HepG2 (cell line): ENCODE results near the gene CCDC117. TPM values are rescaled to one million over a fixed set of nuclear protein-coding genes. Genes with fewer than 3 reads are reported as not detected.

Experiments used
- ASH2L ChIP-seq: fragments of 300-600, 200-600 bp; sonication (generic); IDR thresholded peaks from 2 replicates; pipeline ENCODE4 v1.7.0; 2017; ENCODE audit warnings: low read depth, mild to moderate bottlenecking, moderate library complexity, mixed read lengths, low read length; ENCODE audit not compliant: insufficient read length
- ATM ChIP-seq: fragments of 450-650 bp; IDR thresholded peaks from 2 replicates; pipeline ENCODE4 v1.7.1; 2017; ENCODE audit warnings: mild to moderate bottlenecking, borderline replicate concordance
- ELF4 ChIP-seq: sonication (generic); formaldehyde crosslinking; IDR thresholded peaks from 2 replicates; pipeline ENCODE4 v1.5.0; 2020; ENCODE audit warnings: missing genetic modification reagents, mild to moderate bottlenecking, moderate library complexity, borderline replicate concordance
- HCFC1 ChIP-seq: fragments of 150-350 bp; IDR thresholded peaks from 2 replicates; pipeline ENCODE4 v1.6.1; 2014; ENCODE audit warnings: low read depth, low read length
- KDM2A ChIP-seq: sonication (generic); formaldehyde crosslinking; IDR thresholded peaks from 2 replicates; pipeline ENCODE4 v1.4.0; 2020; ENCODE audit warnings: low read depth, missing genetic modification reagents, borderline replicate concordance
- KMT2B ChIP-seq: IDR thresholded peaks from 2 replicates; pipeline ENCODE4 v1.6.1; 2016; ENCODE audit warnings: missing genetic modification reagents, missing compliant biosample characterization
- MED1 ChIP-seq: sonication (generic); formaldehyde crosslinking; IDR thresholded peaks from 2 replicates; pipeline ENCODE4 v1.4.0; 2020; ENCODE audit warnings: missing genetic modification reagents
- NR2F2 ChIP-seq: IDR thresholded peaks from 2 replicates; pipeline ENCODE4 v1.6.1; 2012; ENCODE audit warnings: low read depth, inconsistent platforms, borderline replicate concordance
- NR2F6 ChIP-seq, 2 experiments: IDR thresholded peaks; 2 replicates each; pipeline ENCODE4 v1.6.1; 2016; ENCODE audit warnings: antibody characterized with exemption in 1 of 2, mild to moderate bottlenecking in 1 of 2
- PHF5A ChIP-seq: IDR thresholded peaks from one replicate; pipeline ENCODE4 v1.6.1; 2018; ENCODE audit warnings: low read depth, missing genetic modification reagents; ENCODE audit not compliant: unreplicated experiment
- PRPF4 ChIP-seq: fragments of 200-400 bp; formaldehyde crosslinking; IDR thresholded peaks from 2 replicates; pipeline ENCODE4 v1.6.1; 2016; ENCODE audit warnings: low read length, low read depth; ENCODE audit not compliant: poor library complexity, severe bottlenecking
- RBFOX2 ChIP-seq: fragments of 200-400 bp; formaldehyde crosslinking; IDR thresholded peaks from 2 replicates; pipeline ENCODE4 v1.6.1; 2017; ENCODE audit warnings: low read depth, mild to moderate bottlenecking, low read length
- REL ChIP-seq: sonication (generic); formaldehyde crosslinking; conservative IDR thresholded peaks from 2 replicates; pipeline ENCODE4 v1.8.0; 2022; ENCODE audit warnings: mild to moderate bottlenecking, missing genetic modification reagents, moderate library complexity
- SCMH1 ChIP-seq: sonication (generic); formaldehyde crosslinking; IDR thresholded peaks from 2 replicates; pipeline ENCODE4 v1.9.0; 2021; ENCODE audit warnings: missing genetic modification reagents, mild to moderate bottlenecking, borderline replicate concordance
- SIN3B ChIP-seq: fragments of 150-350 bp; IDR thresholded peaks from 2 replicates; pipeline ENCODE4 v1.6.1; 2014; ENCODE audit warnings: low read length
- ZNF274 ChIP-seq: sonication (generic); formaldehyde crosslinking; IDR thresholded peaks from 2 replicates; pipeline ENCODE4 v1.5.1; 2020; ENCODE audit warnings: mild to moderate bottlenecking, missing genetic modification reagents
- ZNF3 ChIP-seq: IDR thresholded peaks from 2 replicates; pipeline ENCODE4 v1.7.0; 2017; ENCODE audit warnings: inconsistent platforms
- ZNF335 ChIP-seq: sonication (generic); formaldehyde crosslinking; IDR thresholded peaks from 2 replicates; pipeline ENCODE4 v1.4.0; 2020; ENCODE audit warnings: missing genetic modification reagents
- ZNF550 ChIP-seq: sonication (generic); formaldehyde crosslinking; IDR thresholded peaks from 2 replicates; pipeline ENCODE4 v1.4.0; 2020; ENCODE audit warnings: mild to moderate bottlenecking, missing genetic modification reagents, borderline replicate concordance
- ZNF670 ChIP-seq: sonication (generic); formaldehyde crosslinking; IDR thresholded peaks from 2 replicates; pipeline ENCODE4 v1.8.0; 2022; ENCODE audit warnings: mild to moderate bottlenecking, missing genetic modification reagents, borderline replicate concordance
- ZNF746 ChIP-seq: sonication (generic); formaldehyde crosslinking; IDR thresholded peaks from 2 replicates; pipeline ENCODE4 v1.8.0; 2022; ENCODE audit warnings: mild to moderate bottlenecking, missing genetic modification reagents
- polyA plus RNA-seq, 8 experiments: library from polyadenylated mRNA; depleted of rRNA in 3 of 8; stranded (reverse) in 7 of 8; unstranded in 1 of 8; fragments of >200 nt; fragmentation: Illumina TruSeq in 4 of 8; extraction: Trizol in 4 of 8; gene quantifications; 2 replicates each; pipeline versions ENCODE4 v1.2.1 to v1.2.3, GENCODE V29; 2011 to 2016; ENCODE audit warnings: low read depth in 4 of 8, missing spikeins in 1 of 8, mixed read lengths in 1 of 8; ENCODE audit not compliant: insufficient read depth in 1 of 8
- total RNA-seq, 5 experiments: library from RNA; depleted of rRNA; stranded (reverse); fragments of >200 nt; fragmentation: Illumina TruSeq; extraction: Trizol; gene quantifications; 2 replicates each; pipeline ENCODE4 v1.2.3, GENCODE V29; 2016; ENCODE audit warnings: low read depth in 1 of 5
- TF ChIP-seq, protein P1 (sequence below): IDR thresholded peaks from 2 replicates; pipeline ENCODE4 v1.4.0; 2020; ENCODE audit warnings: mild to moderate bottlenecking, missing genetic modification reagents
- TF ChIP-seq, protein P2 (sequence below): sonication (generic); formaldehyde crosslinking; IDR thresholded peaks from 2 replicates; pipeline ENCODE4 v1.4.0; 2020; ENCODE audit warnings: missing genetic modification reagents
- TF ChIP-seq, protein P3 (sequence below): sonication (generic); formaldehyde crosslinking; IDR thresholded peaks from 2 replicates; pipeline ENCODE4 v1.4.0; 2020; ENCODE audit warnings: missing genetic modification reagents

CCDC117 gene
- total and polyA plus RNA-seq, 2 of the 13 experiments (the other 11 are each of a cell fraction or from before 2014, with no cell fraction given), result 12.6 to 34.2 TPM

DNA sequence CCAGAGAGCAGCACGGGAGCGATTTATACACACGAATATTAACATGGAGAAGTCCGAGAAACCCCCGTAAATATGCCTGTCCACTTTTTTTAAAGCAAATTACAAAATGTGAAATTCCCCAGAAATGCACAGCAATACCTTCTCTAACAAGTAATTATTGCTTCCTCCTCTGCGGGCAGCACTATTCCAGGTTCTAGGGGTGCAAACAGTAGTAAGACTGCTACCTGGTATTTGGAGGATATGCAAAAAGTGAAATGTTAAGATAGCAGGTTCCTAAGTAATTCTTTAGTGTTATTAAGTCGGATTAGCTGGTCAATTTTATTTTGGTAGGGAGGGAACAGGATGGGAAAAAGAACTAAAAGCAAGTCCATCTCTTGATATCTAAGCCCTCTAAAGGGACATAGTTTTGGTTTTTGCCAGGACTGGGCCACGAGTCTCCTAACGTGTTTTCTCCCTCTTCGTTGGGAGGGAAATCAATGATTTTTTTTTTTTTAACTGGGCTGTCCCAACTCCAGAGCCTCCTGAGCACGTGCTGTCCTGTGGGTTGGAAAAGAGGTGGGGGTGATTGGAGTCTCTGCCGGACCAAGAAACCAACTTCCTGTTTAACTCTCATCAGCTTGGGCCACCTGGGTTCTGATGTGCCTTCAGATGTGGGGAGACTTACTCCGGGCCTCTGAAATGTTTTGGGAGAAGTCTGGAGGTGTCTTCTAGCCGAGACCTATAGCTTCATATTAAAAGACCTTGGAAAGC is 29.5 kb downstream of the CCDC117 start (continued):
- peak; percentile 94 for TF ChIP-seq MED1
- TF ChIP-seq ZNF670 (CRISPR knock-in tag), result no peak
- TF ChIP-seq, protein P1, sequence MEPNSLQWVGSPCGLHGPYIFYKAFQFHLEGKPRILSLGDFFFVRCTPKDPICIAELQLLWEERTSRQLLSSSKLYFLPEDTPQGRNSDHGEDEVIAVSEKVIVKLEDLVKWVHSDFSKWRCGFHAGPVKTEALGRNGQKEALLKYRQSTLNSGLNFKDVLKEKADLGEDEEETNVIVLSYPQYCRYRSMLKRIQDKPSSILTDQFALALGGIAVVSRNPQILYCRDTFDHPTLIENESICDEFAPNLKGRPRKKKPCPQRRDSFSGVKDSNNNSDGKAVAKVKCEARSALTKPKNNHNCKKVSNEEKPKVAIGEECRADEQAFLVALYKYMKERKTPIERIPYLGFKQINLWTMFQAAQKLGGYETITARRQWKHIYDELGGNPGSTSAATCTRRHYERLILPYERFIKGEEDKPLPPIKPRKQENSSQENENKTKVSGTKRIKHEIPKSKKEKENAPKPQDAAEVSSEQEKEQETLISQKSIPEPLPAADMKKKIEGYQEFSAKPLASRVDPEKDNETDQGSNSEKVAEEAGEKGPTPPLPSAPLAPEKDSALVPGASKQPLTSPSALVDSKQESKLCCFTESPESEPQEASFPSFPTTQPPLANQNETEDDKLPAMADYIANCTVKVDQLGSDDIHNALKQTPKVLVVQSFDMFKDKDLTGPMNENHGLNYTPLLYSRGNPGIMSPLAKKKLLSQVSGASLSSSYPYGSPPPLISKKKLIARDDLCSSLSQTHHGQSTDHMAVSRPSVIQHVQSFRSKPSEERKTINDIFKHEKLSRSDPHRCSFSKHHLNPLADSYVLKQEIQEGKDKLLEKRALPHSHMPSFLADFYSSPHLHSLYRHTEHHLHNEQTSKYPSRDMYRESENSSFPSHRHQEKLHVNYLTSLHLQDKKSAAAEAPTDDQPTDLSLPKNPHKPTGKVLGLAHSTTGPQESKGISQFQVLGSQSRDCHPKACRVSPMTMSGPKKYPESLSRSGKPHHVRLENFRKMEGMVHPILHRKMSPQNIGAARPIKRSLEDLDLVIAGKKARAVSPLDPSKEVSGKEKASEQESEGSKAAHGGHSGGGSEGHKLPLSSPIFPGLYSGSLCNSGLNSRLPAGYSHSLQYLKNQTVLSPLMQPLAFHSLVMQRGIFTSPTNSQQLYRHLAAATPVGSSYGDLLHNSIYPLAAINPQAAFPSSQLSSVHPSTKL, result peak; percentile 75
- TF ChIP-seq KDM2A (CRISPR knock-in tag), result 0 out of 2 replicates have a peak, but pooled peaks have one; percentile 38
- TF ChIP-seq HCFC1, result no peak
- no peak for TF ChIP-seq ZNF550
- TF ChIP-seq NR2F6 (IDR thresholded peaks at IDR 0.05), result 0 out of 2 replicates have a peak, but pooled peaks have one; percentile 11
- no peak; the same call in 1 of the 2 replicates for TF ChIP-seq NR2F6 (CRISPR knock-in tag; IDR thresholded peaks at IDR 0.05)
- TF ChIP-seq ZNF3 (CRISPR knock-in tag), result no peak
- TF ChIP-seq ASH2L, result no peak
- TF ChIP-seq REL (CRISPR knock-in tag), result 0 out of 2 replicates have a peak, but pooled peaks have one; percentile 61
- TF ChIP-seq PRPF4, result no peak
- TF ChIP-seq, protein P2, sequence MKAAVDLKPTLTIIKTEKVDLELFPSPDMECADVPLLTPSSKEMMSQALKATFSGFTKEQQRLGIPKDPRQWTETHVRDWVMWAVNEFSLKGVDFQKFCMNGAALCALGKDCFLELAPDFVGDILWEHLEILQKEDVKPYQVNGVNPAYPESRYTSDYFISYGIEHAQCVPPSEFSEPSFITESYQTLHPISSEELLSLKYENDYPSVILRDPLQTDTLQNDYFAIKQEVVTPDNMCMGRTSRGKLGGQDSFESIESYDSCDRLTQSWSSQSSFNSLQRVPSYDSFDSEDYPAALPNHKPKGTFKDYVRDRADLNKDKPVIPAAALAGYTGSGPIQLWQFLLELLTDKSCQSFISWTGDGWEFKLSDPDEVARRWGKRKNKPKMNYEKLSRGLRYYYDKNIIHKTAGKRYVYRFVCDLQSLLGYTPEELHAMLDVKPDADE (CRISPR knock-in tag), result no peak
- peak; percentile 77 for TF ChIP-seq ZNF335 (CRISPR knock-in tag)
- TF ChIP-seq NR2F2, result 0 out of 2 replicates have a peak, but pooled peaks have one; percentile 50
- no peak for TF ChIP-seq SIN3B
- TF ChIP-seq RBFOX2, result 0 out of 2 replicates have a peak, but pooled peaks have one; percentile 19
- no peak for TF ChIP-seq ATM
- TF ChIP-seq SCMH1, result no peak
- no peak for TF ChIP-seq ZNF274 (CRISPR knock-in tag)
- TF ChIP-seq, protein P3, sequence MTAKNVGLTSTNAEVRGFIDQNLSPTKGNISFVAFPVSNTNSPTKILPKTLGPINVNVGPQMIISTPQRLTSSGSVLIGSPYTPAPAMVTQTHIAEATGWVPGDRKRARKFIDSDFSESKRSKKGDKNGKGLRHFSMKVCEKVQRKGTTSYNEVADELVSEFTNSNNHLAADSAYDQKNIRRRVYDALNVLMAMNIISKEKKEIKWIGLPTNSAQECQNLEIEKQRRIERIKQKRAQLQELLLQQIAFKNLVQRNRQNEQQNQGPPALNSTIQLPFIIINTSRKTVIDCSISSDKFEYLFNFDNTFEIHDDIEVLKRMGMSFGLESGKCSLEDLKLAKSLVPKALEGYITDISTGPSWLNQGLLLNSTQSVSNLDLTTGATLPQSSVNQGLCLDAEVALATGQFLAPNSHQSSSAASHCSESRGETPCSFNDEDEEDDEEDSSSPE (CRISPR knock-in tag), result peak; percentile 84
- no peak for TF ChIP-seq PHF5A (CRISPR knock-in tag)
- no peak; the same call in 1 of the 2 replicates for TF ChIP-seq ELF4 (CRISPR knock-in tag)
- TF ChIP-seq KMT2B (CRISPR knock-in tag), result peak; percentile 44; the same call in 1 of the 2 replicates
- peak; percentile 49; the same call in 1 of the 2 replicates for TF ChIP-seq ZNF746 (CRISPR knock-in tag)
